Neural cell (in vitro differentiated cells): Measurements from ENCODE around the gene GALNT8.

Source experiments
- EP300 ChIP-seq: fragments of 450-650 bp; conservative IDR thresholded peaks from 2 replicates; pipeline ENCODE4 v1.6.1; 2014; ENCODE audit warnings: antibody characterized with exemption, mild to moderate bottlenecking, moderate library complexity; ENCODE audit not compliant: poor library complexity, severe bottlenecking
- EZH2 ChIP-seq: fragments of 200-600, 300-800 bp; shearing (Covaris generic), sonication (generic); IDR thresholded peaks from 2 replicates; pipeline ENCODE4 v1.6.1; 2014; ENCODE audit warnings: antibody characterized with exemption, low read length, borderline replicate concordance, mild to moderate bottlenecking; ENCODE audit not compliant: insufficient read depth, poor library complexity, severe bottlenecking
- MXI1 ChIP-seq: fragments of 450-650 bp; conservative IDR thresholded peaks from 2 replicates; pipeline ENCODE4 v1.6.1; 2014; ENCODE audit warnings: antibody characterized with exemption, mild to moderate bottlenecking; ENCODE audit not compliant: poor library complexity, severe bottlenecking
- POLR2AphosphoS5 ChIP-seq: IDR thresholded peaks from 2 replicates; pipeline ENCODE4 v1.6.1; 2012
- RAD21 ChIP-seq: fragments of 450-650 bp; conservative IDR thresholded peaks from 2 replicates; pipeline ENCODE4 v1.6.1; 2014; ENCODE audit warnings: antibody characterized with exemption, mild to moderate bottlenecking, moderate library complexity
- TAF1 ChIP-seq: IDR thresholded peaks from 2 replicates; pipeline ENCODE4 v1.6.1; 2012; ENCODE audit warnings: low read depth
- TF ChIP-seq, protein P1 (sequence below): fragments of 450-650 bp; IDR thresholded peaks from 2 replicates; pipeline ENCODE4 v1.5.1; 2014; ENCODE audit warnings: antibody characterized with exemption, mild to moderate bottlenecking, moderate library complexity; ENCODE audit not compliant: poor library complexity, severe bottlenecking
- TF ChIP-seq, protein P2 (sequence below): IDR thresholded peaks from 2 replicates; pipeline ENCODE4 v1.6.1; 2012; ENCODE audit warnings: borderline replicate concordance

DNA sequence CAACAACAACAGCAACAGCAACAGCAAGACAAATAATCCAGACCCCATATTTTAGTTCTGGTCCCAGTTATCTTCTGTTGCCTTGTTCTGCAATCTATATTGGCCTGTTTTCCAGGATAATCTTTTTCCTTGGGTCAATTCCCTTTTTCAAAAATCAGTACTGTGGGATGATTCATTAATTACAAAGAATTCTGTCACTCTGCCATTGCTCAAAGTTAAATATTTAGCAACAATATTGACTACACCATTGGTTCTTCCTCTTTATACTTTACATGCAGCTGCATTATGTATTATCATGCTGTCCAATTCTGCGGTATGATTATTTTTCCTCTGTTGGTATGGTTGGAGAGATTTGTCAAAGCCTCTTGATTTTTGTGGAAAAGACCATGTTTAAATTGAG is 10.1 kb upstream of the GALNT8 start:
- TF ChIP-seq, protein P1, sequence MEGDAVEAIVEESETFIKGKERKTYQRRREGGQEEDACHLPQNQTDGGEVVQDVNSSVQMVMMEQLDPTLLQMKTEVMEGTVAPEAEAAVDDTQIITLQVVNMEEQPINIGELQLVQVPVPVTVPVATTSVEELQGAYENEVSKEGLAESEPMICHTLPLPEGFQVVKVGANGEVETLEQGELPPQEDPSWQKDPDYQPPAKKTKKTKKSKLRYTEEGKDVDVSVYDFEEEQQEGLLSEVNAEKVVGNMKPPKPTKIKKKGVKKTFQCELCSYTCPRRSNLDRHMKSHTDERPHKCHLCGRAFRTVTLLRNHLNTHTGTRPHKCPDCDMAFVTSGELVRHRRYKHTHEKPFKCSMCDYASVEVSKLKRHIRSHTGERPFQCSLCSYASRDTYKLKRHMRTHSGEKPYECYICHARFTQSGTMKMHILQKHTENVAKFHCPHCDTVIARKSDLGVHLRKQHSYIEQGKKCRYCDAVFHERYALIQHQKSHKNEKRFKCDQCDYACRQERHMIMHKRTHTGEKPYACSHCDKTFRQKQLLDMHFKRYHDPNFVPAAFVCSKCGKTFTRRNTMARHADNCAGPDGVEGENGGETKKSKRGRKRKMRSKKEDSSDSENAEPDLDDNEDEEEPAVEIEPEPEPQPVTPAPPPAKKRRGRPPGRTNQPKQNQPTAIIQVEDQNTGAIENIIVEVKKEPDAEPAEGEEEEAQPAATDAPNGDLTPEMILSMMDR = no peak
- TF ChIP-seq EP300 (no peak), POLR2AphosphoS5 (no peak), TAF1 (no peak), RAD21 (no peak), MXI1 (no peak), EZH2 (no peak)
- TF ChIP-seq, protein P2, sequence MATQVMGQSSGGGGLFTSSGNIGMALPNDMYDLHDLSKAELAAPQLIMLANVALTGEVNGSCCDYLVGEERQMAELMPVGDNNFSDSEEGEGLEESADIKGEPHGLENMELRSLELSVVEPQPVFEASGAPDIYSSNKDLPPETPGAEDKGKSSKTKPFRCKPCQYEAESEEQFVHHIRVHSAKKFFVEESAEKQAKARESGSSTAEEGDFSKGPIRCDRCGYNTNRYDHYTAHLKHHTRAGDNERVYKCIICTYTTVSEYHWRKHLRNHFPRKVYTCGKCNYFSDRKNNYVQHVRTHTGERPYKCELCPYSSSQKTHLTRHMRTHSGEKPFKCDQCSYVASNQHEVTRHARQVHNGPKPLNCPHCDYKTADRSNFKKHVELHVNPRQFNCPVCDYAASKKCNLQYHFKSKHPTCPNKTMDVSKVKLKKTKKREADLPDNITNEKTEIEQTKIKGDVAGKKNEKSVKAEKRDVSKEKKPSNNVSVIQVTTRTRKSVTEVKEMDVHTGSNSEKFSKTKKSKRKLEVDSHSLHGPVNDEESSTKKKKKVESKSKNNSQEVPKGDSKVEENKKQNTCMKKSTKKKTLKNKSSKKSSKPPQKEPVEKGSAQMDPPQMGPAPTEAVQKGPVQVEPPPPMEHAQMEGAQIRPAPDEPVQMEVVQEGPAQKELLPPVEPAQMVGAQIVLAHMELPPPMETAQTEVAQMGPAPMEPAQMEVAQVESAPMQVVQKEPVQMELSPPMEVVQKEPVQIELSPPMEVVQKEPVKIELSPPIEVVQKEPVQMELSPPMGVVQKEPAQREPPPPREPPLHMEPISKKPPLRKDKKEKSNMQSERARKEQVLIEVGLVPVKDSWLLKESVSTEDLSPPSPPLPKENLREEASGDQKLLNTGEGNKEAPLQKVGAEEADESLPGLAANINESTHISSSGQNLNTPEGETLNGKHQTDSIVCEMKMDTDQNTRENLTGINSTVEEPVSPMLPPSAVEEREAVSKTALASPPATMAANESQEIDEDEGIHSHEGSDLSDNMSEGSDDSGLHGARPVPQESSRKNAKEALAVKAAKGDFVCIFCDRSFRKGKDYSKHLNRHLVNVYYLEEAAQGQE = no peak
